Umbilical cord (tissue), 2 donors: ENCODE measurements around the gene ZNF80. TPM values are rescaled to one million over a fixed set of nuclear protein-coding genes. Genes with fewer than 3 reads are reported as not detected.
"Not testable (repeated sequence)": the region's sequence is repeated elsewhere in the genome, so short reads cannot be mapped to it uniquely, and the experiment has no call there.

Source experiments
- DNase-seq: peaks from one replicate; pipeline ENCODE4 v3.0.0-alpha.2; 2015; ENCODE audit warnings: low spot score
- total RNA-seq: library from RNA; depleted of rRNA; stranded (reverse); fragments of >200 nt; gene quantifications from one replicate; pipeline ENCODE4 v1.2.3, GENCODE V29; 2014; ENCODE audit warnings: low replicate concordance; ENCODE audit not compliant: insufficient read depth

Gene ZNF80
- 2.4 TPM for total RNA-seq

DNA sequence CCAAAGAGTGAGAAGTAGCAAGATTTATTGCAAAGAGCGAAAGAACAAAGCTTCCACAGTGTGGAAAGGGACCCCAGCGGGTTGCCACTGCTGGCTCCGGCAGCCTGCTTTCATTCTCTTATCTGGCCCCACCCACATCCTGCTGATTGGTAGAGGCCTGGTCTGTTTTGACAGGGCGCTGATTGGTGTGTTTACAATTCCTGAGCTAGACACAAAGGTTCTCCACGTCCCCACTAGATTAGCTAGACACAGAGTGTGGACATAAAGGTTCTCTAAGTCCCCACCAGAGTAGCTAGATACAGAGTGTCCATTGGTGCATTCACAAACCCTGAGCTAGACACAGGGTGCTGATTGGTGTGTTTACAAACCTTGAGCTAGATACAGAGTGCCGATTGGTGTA, at the start of gene ZNF80:
Gene ZNF80, minus strand, starts transcription at position 101 of the 400 bp plus-strand sequence. CDS start 504 bp downstream, outside the sequence.
- DNase-seq: not testable (repeated sequence)

DNA sequence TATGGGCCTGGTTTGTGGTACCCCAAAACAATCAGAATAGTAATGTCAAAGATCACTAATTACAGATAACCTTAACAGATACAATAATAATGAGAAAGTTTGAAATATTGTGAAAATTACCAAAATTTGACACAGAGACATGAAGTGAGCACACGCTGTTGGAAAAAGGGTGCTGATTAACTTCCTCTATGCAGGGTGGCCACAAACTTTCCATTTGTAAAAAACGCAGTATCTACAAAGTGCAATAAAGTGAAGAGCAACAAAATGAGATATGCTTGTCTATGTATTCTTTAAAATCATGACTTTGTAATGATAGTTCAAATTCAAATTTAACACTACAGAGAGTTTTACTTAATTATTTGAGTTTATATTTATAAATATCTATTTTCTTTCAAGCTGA, 48.9 kb upstream of the ZNF80 start:
- DNase-seq: no peak

DNA sequence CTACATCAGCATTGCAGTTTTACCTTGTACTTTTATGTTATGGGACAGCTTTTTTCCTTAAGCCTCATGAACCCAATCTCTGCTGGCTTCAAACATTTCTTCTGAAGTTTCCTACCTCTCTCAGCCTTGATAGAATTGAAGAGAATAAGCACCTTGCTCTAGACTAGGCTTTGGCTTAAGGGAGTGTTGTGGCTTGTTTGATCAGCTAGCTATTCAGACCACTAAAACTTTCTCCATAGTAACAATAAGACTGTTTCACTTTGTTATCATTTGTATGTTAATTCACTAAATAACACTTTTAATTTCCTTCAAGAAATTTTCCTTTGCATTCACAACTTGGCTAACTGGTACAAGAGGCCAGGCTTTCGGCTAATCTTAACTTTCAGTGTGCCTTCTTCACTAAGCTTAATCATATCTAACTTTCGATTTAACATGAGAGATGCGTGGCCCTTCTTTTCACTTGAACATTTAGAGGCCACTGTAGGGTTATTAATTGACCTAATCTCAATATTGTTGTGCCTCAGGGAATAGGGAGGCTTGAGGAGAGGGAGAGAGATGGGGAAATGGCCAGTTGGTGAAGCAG, 48.4 kb upstream of the ZNF80 start:
- DNase-seq: no peak

DNA sequence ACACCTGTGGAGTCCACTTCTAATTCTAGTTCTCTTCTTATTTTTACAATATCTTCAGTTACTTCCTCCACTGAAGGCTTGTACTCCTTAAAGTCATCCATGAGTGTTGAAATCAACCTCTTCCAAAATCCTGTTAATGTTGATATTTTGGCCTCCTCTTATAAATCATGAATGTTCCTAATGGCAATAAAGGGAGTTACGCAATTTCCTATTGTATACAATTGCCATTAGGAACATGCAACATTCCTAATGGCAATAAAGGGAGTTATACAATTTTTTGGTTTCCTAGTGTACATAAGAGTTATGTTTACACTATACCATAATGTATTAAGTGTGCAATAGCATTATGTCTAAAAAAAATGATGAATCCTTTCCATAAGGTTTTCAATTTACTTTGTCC, 47.3 kb upstream of the ZNF80 start:
- no peak for DNase-seq

DNA sequence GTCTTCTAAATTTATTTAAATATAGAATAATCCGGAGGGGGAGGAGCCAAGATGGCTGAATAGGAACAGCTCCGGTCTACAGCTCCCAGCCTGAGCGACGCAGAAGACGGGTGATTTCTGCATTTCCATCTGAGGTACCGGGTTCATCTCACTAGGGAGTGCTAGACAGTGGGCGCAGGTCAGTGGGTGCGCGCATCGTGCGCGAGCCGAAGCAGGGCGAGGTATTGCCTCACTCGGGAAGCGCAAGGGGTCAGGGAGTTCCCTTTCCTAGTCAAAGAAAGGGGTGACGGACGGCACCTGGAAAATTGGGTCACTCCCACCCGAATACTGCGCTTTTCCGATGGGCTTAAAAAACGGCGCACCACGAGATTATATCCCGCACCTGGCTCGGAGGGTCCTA, 39.5 kb upstream of the ZNF80 start:
- DNase-seq: not testable (repeated sequence)

DNA sequence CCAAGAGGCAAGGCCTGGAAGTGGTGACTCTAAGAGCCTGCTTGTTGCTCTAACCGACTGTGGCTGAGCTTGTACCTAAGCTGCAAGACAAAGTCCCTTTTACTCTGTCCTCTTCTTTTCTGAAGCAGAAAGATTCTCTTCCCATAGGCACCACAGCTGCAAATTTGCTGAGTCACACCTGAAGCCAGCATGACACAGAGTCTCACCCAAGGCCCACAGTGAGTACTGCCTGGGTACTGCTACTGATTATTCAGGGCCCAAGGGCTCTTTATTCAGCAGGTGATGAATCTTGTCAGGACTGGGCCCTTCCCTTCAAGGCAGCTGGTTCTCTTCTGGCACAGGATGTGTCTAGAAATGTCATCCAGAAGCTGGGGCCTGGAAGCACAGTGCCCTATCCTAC, 37.6 kb upstream of the ZNF80 start:
- no peak for DNase-seq

DNA sequence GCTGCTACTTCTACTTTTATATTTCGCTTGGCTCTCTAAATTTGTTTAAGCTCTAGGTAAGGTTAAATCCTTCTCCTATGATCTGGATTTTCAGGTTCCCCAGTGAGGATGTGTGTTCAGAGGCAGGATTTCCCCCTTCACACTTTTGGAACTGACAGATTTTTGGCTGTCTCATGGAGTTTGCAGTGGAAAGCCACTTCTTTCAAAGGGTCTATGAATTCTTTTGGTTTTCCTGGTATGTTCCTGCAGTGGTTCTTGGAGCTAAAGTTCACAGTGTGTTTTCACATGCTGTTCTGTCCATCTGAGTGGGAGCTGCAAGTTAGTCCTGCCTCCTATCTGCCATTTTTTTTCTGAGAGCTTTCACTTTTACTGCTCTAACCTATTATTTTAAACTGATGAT, 34.9 kb upstream of the ZNF80 start:
- DNase-seq: no peak

DNA sequence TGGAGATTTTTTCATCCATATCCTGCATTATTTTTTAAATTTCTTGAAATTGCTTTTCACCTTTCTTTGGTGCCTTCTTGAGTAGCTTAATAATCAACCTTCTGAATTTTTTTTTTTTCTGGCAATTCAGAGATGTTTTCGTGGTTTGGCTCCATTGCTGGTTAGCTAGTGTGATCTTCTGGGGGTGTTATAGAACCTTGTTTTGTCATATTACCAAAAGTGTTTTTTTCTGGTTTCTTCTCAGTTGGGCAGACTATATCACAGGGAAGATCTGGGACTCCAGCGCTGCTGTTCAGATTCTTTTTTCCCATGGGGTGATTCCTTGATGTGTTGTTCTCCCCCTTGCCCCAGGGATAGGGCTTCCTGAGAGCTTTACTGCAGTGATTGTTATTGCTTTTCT, 32.6 kb upstream of the ZNF80 start:
- no peak for DNase-seq

DNA sequence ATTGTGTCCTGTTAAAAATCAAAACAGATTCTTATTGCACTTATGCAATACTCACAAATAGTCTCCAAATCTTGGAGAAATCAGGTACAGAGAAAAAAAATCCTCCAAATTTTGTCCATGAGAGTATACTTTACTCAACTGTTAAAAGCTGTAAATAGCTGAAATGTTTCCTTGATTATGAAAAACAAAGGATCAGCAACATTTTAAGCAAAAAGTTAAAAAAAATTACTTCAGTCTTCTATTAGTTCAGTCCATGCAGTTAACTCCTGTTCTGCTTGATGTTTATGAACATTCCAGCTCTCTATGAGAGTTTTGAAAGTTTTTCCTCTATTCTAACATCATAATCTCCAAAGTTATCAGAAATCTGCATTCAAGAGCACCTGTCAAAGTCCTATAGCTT, 22.8 kb upstream of the ZNF80 start:
- no peak for DNase-seq

DNA sequence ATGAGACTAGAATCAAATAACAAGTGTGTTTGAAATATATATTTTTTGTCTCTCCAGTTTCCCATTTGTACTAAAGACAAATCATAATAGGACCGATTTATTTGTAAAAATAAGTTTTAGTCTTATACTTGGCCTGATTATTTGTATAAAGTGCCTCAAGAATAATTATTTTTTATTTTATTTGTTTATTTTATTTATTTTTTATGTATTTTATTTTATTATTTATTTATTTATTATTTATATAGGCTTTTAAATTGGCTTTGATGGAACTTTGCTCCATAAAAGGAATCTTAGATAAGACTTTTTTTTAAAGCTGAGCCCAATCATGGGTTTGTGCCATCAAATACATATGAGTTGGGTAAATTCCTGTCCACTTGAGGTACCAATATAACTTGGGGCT, 22.2 kb upstream of the ZNF80 start:
- DNase-seq: no peak

DNA sequence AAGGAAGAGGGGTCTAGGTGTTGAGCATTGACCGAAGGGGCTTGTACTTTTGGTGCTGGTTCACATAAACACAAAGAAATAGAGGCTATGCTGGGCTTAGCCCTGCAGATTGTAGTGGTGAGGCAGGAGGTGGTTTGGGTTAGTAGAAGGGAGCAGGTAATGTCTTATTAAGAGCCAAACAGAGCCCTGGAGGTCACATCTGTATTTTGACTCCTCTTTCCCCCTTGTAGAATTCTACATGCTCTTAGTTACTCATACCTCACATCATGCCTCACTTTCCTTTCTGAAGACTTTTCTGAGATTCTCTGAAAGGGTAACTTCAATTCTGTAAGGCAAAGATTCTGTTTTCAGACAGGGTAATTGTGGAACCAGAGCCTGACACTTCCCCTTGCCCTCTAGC, 16.1 kb upstream of the ZNF80 start:
- no peak for DNase-seq

DNA sequence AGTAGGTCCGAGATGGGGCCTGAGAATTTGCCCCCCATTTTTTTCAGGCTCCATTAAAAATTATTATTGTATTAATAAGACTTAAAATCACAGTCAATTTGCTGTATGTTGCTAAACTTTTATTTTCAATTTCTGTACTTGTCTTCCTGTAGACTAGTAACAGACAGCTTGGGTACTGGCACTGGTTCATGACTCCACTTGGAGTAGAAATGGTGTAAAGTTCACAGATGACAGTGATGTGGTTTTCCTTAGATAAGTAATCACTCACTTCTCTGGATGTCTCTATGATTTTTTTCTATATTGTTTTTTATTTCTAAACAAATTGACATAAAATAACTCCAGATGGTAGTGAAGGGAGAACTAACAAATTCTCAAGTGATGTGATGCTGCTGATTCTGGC, 15.6 kb upstream of the ZNF80 start:
- DNase-seq: no peak

DNA sequence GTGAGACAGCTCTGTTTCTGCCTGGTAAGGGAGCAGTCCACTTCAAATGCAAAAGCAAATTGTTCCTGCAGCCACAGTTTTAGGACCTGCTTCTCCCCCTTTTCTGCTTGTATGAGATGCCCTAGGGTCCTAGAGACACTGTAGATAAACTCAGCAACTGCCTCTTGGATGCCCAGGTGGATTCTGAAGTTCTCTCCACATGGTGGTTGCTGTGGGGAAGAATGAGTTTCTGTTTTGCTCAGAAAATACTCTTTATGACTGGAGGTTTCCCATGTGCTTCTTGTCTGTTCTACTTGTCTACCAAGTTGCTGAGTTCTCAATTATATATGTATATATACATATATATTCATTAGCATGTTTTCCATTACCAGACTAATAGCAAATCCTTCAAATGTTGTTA, 5.6 kb upstream of the ZNF80 start:
- DNase-seq: no peak

DNA sequence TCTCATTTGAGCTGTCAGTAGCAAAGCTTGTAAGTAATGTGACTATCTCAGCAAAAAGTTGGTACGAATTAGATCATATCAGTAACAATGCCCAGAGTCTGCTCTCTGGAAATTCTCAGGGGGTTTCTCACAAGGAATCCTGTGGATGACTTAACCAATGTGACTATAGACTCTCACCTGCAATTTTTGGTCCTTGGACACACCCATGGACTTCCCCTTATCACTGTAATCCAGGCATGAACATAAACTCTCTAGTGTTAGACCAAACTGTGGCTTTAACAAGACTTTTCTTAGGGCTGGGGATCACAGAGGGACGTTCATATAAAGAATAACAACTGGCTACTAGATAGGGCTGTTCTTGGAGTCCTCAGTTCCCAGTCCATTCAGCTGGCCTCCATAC, 3.9 kb upstream of the ZNF80 start:
- no peak for DNase-seq

DNA sequence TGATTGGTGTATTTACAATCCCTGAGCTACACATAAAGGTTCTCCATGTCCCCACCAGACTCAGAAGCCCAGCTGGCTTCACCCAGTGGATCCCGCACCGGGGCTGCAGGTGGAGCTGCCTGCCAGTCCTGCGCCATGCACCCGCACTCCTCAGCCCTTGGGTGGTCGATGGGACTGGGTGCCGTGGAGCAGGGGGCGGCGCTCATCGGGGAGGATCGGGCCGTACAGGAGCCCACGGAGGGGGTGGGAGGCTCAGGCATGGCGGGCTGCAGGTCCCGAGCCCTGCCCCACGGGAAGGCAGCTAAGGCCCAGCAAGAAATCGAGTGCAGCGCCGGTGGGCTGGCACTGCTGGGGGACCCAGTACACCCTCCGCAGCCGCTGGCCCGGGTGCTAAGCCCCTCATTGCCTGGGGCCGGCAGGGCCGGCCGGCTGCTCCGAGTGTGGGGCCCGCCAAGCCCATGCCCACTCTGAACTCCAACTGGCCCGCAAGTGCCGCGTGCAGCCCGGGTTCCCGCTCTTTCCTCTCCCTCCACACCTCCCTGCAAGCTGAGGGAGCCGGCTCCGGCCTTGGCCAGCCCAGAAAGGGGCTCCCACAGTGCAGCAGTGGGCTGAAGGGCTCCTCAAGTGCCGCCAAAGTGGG, 888 bp upstream of the ZNF80 start:
- DNase-seq: not testable (repeated sequence)

DNA sequence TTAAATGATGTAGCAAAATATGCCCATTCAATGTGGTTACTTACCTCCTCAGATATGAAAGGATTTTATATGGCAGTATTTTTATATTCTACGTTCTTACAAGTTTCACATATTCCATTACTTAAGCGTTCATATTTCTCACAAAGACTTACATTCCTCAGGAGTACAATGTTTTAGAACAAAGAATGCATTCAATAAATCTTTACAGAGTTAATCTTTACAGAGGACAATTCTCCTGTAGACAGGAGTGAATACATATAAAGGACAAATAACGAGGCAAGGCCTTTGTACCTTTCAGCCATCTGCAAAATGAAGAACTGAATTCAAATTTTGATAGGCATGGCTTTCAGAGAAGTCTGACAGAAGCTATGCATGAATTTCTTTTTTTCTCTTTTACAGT, 1.9 kb downstream of the ZNF80 start:
- no peak for DNase-seq

DNA sequence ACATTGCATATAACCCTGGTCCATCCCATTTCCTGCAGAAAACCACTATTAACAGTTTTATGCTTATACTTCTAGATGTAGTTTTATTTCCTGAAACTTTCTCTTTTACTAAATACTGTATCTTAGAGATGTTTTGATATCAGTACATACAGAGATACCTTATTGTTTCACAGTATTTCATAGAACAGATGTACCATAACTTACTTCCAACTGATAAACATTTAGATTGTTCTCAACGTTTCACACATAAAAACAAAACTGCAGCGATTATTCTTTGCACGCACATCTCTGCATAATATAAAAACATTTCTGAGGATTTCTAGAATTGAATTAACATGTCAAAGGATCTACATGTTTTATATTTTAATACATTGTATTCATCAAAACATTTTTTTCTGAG, 2.6 kb downstream of the ZNF80 start:
- no peak for DNase-seq

DNA sequence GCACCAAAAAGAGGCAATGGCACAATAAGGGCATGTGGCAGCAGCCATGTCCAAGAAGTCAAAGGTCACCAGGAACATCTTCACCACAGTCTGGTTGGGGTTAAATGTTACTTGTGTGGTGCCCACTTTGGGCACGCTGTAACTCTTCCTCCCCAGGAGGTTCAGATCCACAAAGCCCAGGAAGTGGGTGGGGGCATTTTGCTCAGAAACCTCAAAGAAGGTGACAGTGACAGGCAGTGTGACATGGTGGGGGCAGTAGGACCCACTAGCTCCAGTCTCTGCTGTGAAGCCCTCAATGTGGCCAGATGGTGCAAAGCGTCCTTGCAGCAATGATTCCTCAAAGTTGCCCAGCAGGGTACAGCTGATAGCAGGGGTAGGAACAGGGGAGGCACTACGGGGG, 5.8 kb downstream of the ZNF80 start:
- no peak for DNase-seq

DNA sequence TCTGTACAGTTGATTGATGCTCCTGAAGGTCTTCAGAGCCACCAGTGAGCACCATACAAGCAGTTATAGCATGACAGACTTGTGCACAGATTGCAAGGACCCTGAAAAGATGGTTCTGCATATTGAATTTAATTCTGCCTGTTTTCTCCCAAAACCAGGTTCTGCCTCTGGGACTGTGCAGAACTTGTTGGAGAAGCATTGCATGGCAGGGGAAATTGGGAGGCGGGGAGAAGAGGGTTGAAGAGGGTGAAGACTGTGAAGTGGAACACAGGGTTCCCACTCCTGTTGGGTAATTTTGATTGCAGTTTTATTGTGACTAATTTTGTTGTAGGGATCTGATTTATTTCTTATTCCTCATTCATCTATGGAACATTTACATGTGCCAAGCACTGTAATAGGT, 10.3 kb downstream of the ZNF80 start:
- no peak for DNase-seq

DNA sequence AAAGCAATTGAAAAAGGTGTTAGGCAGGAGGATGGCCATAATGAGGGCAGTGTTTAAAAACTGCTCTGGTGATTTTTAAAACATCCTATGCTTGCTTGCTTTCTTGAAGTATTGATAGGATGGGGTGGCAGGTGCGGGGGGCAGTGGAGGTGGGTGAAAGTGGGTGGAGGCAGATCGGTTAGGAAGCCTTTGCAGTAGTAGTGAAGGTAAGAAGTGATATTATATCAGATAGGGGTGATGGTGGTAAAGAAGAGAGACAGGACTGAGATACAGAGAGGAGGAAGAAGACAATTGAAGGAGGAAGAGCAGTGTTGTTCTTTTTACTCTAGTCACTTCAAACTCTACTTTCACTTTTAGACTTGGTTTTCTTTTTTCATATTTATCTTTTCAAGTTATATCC, 11.1 kb downstream of the ZNF80 start:
- DNase-seq: no peak

DNA sequence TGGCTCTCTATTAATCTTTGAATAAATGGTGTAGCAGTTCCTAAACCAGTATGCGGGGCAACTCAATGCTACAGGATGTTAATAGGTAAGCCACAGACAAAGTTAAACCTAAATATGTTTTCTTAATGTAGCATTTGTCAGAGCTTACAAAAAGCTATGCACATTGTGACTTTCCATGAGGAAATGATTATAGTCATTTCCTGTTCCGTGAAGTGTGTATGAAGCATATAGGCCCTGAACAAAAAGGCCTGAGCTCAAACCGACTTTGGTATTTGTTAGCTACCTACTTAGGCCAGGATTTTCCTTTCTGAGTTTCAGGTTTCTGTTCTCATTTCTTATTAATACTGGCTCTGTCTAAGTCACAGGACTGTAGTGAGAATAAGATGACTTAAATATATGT, 14.2 kb downstream of the ZNF80 start:
- no peak for DNase-seq

DNA sequence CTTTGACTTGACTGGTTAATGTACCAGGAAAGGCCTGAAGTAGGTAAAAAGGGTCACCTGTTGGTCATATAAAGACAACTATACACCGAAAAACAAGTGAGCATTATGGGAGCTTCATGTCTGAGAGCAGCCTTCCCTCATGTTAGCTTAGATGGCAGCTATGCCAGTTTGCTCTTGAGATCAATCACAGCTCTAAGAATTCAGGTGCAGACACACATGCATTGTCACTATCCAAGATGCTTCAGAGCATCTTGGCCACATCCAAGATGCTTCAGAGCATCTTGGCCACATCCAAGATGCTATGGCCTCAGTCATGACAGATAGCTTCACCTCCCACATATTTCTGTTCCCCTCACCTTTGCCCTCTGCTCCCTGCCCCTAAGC, 15.5 kb downstream of the ZNF80 start:
- no peak for DNase-seq

DNA sequence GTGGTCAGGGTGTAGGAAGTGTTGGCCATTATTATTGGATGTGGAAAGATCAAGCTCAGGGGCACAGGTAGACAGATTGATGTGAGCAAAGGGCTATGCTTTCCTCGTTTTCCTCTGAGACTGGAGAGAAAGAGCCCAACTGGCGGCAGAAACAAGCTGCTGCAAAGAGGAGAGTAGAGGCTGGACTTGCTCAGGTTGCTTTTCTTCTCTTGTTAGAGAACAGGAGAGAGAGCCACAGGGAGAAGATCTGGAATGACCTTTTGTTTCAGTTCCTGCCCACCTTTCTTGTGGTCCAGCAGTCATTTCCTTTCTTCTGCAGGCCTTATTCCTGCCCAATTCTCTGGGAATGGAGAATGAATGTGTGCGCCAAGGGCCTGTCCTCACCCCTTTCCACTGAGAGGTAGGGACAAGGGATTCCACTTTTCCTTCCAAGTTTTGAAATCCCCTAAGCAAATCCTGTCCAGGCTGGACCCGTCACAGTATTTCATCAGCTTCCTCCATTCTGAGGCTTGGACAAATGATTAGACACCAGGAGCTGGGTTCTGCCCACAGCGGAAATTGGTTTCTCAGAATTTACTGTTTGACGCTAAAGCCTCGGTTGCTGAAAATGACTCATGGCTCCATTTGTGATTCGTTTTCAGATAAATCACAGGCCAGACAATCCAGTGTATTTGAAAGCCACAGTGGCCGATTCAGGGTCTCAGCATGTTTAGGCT, 16.1 kb downstream of the ZNF80 start:
- no peak for DNase-seq
